A549 (cell line): Measurements from ENCODE around the gene SMIM45.

ENCODE experiments used
- ATAC-seq, 2 experiments: fragments of 200-7000 bp in 1 of 2; fragments of >200 bp in 1 of 2; cut with Nextera tagmentation in 1 of 2; cut with Tn5 transposase in 1 of 2; 3 replicates each; pipeline versions ENCODE4 v1.8.0 to v1.9.1; 2018 to 2020; ENCODE audit warnings: mild to moderate bottlenecking in 1 of 2, moderate library complexity in 1 of 2
- CTCF ChIA-PET: fragments of 300-600 bp; sonication (Branson Sonifier 250); formaldehyde crosslinking; extraction: SDS; loops from one replicate; lab custom pipeline; 2021; ENCODE audit warnings: antibody characterized with exemption, inconsistent platforms; lab: Yijun Ruan, JAX
- POLR2A ChIA-PET: fragments of 350-600 bp; formaldehyde crosslinking; extraction: SDS; loops from one replicate; lab custom pipeline; 2021; ENCODE audit warnings: antibody characterized with exemption, inconsistent platforms; lab: Yijun Ruan, JAX
- DNase-seq, 2 experiments: peaks; one replicate each; pipeline versions ENCODE4 v3.0.0 to v3.0.0-alpha.2; 2011 to 2016; ENCODE audit warnings: low read depth in 1 of 2, low spot score in 1 of 2
- FAIRE-seq: peaks from 2 replicates; lab custom pipeline; 2011; peaks lifted over from hg19 to GRCh38; lab: Jason Lieb, UNC
- H3K27ac ChIP-seq, 2 experiments: fragments of >200 bp; sonication (Bioruptor Twin); formaldehyde crosslinking; 3 replicates each; pipeline ENCODE4 v1.5.1; 2016 to 2017
- H3K4me1 ChIP-seq: fragments of >200 bp; sonication (Bioruptor Twin); formaldehyde crosslinking; 3 replicates; pipeline ENCODE4 v1.6.1; 2016
- H3K4me2 ChIP-seq: fragments of >200 bp; sonication (Bioruptor Twin); formaldehyde crosslinking; 3 replicates; pipeline ENCODE4 v1.6.1; 2016
- H3K4me3 ChIP-seq: fragments of >200 bp; sonication (Bioruptor Twin); formaldehyde crosslinking; 3 replicates; pipeline ENCODE4 v1.5.1; 2016
- H3K9me3 ChIP-seq: fragments of >200 bp; sonication (Bioruptor Twin); formaldehyde crosslinking; 3 replicates; pipeline ENCODE4 v1.6.1; 2016
- BHLHE40 ChIP-seq: IDR thresholded peaks from 2 replicates; pipeline ENCODE4 v1.6.1; 2012; ENCODE audit warnings: low read depth, low read length, inconsistent platforms
- CBX2 ChIP-seq: fragments of 200-600 bp; sonication (generic); IDR thresholded peaks from 2 replicates; pipeline ENCODE4 v1.6.1; 2016; ENCODE audit warnings: low read depth, mild to moderate bottlenecking, borderline replicate concordance
- EHF ChIP-seq: fragments of 250-450 bp; sonication (Bioruptor Pico); IDR thresholded peaks from 2 replicates; pipeline ENCODE4 v1.5.0; 2020; ENCODE audit warnings: mild to moderate bottlenecking
- EHMT2 ChIP-seq: fragments of 200-600 bp; sonication (generic); IDR thresholded peaks from 2 replicates; pipeline ENCODE4 v1.6.1; 2016; ENCODE audit warnings: antibody characterized with exemption, low read depth, mild to moderate bottlenecking, moderate library complexity
- FOXS1 ChIP-seq: fragments of 250-450 bp; sonication (Bioruptor Pico); IDR thresholded peaks from 2 replicates; pipeline ENCODE4 v1.5.0; 2020; ENCODE audit warnings: mild to moderate bottlenecking, moderate library complexity
- GATA3 ChIP-seq: IDR thresholded peaks from 2 replicates; pipeline ENCODE4 v1.6.1; 2012; ENCODE audit warnings: borderline replicate concordance
- HEYL ChIP-seq: fragments of 250-450 bp; sonication (Bioruptor Pico); IDR thresholded peaks from 2 replicates; pipeline ENCODE4 v1.8.0; 2021; ENCODE audit warnings: mild to moderate bottlenecking, moderate library complexity
- HOXB13 ChIP-seq: fragments of 250-450 bp; sonication (Bioruptor Pico); IDR thresholded peaks from 2 replicates; pipeline ENCODE4 v1.5.0; 2020; ENCODE audit warnings: low read depth, mild to moderate bottlenecking, moderate library complexity
- JUNB ChIP-seq: fragments of >200 bp; sonication (Bioruptor Twin); formaldehyde crosslinking; IDR thresholded peaks from 2 replicates; pipeline ENCODE4 v1.6.1; 2016
- MAFK ChIP-seq: fragments of 450-650 bp; IDR thresholded peaks from 2 replicates; pipeline ENCODE4 v1.6.1; 2014; ENCODE audit not compliant: partially characterized antibody
- MAZ ChIP-seq: fragments of 150-350 bp; IDR thresholded peaks from 2 replicates; pipeline ENCODE4 v1.6.1; 2014; ENCODE audit warnings: antibody characterized with exemption, low read depth, low read length, borderline replicate concordance
- NFE2L2 ChIP-seq: fragments of 150-350 bp; conservative IDR thresholded peaks from 2 replicates; pipeline ENCODE4 v1.6.1; 2014; ENCODE audit warnings: low read length
- PHF8 ChIP-seq: fragments of 200-600 bp; sonication (generic); IDR thresholded peaks from 2 replicates; pipeline ENCODE4 v1.6.1; 2016; ENCODE audit warnings: low read depth, mild to moderate bottlenecking, antibody characterized with exemption, moderate library complexity, borderline replicate concordance
- RARB ChIP-seq: fragments of 250-450 bp; sonication (Bioruptor Pico); IDR thresholded peaks from 2 replicates; pipeline ENCODE4 v1.8.0; 2021; ENCODE audit warnings: mild to moderate bottlenecking, moderate library complexity
- RNF2 ChIP-seq: fragments of 200-600 bp; sonication (generic); IDR thresholded peaks from 2 replicates; pipeline ENCODE4 v1.6.1; 2016; ENCODE audit warnings: low read depth, mild to moderate bottlenecking, antibody characterized with exemption, moderate library complexity, borderline replicate concordance
- TP53 ChIP-seq: fragments of 250-450 bp; sonication (Bioruptor Pico); IDR thresholded peaks from 2 replicates; pipeline ENCODE4 v1.5.0; 2021; ENCODE audit warnings: mild to moderate bottlenecking, moderate library complexity
- ZC3H11A ChIP-seq: fragments of 450-650 bp; IDR thresholded peaks from 2 replicates; pipeline ENCODE4 v1.6.1; 2014; ENCODE audit warnings: antibody characterized with exemption, mild to moderate bottlenecking
- ZSCAN20 ChIP-seq: fragments of 250-450 bp; sonication (Bioruptor Pico); IDR thresholded peaks from 2 replicates; pipeline ENCODE4 v1.8.0; 2022; ENCODE audit warnings: mild to moderate bottlenecking, moderate library complexity
- WGBS: methylation state at CpG from one replicate; pipeline ENCODE4 v1.1.6; 2017; ENCODE audit errors: missing lambda C conversion rate; 5-methylcytosine and 5-hydroxymethylcytosine counted together
- TF ChIP-seq, protein P1 (sequence below): fragments of >200 bp; sonication (Bioruptor Twin); formaldehyde crosslinking; IDR thresholded peaks from 2 replicates; pipeline ENCODE4 v1.6.1; 2016
- TF ChIP-seq, protein P2 (sequence below): fragments of 200-600 bp; sonication (generic); IDR thresholded peaks from 2 replicates; pipeline ENCODE4 v1.6.1; 2016; ENCODE audit warnings: antibody characterized with exemption, mild to moderate bottlenecking, moderate library complexity

SMIM45 gene

DNA sequence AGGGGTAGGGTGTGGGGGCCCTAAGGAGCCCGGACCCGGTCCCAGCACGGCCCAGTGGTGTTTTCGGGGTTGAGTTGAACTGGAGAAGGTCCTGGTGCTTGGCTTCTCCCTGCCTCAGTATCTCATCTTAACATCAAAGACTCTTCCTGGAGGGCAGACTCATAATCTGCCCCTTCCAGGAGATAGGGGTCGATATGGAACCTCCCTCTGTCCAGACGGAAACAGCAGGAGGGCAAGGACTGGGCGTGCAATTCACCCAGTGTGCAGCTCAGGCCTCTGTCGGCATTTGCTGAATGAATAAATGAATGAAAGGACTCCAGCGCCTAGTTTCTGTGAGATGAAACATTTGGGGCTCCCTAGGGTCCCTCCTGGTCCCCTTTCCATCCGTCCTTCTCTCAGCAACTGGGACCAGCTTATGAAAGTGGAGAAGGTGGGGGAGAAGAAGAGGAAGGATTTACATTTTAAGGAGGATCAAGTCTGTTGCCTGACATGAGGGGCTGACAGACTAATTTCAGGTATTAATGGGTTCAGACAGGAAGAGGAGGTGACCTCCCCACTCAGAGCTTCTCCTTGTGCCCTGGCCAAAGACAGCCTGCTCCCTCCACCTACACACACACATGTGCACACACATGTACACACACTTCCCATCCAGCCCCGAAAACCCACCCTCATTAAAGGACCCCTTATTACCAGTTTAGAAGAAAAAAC lies 36.0 kb upstream of the SMIM45 start:
- Histone ChIP-seq H3K4me3 (no peak overlapping the region), H3K27ac (no peak overlapping the region), H3K4me1 (peaks cover 4% of the 10 kb centered on the region; the same call in 2 of the 3 replicates)
- POLR2A ChIA-PET = interaction anchor here (0.7 kb wide), 1 partner anchor 25 kb away, joined by 3 read pairs; no protein-coding TSS in a partner anchor
- DNase-seq (no peak), FAIRE-seq (no peak)
- 80% methylated on average over 11 of the region's 11 CpGs for WGBS
- TF ChIP-seq, protein P1, sequence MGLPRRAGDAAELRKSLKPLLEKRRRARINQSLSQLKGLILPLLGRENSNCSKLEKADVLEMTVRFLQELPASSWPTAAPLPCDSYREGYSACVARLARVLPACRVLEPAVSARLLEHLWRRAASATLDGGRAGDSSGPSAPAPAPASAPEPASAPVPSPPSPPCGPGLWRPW = no peak
- TF ChIP-seq RARB (CRISPR knock-in tag) (no peak), EHF (no peak), BHLHE40 (no peak), HEYL (no peak), HOXB13 (no peak), MAFK (no peak), FOXS1 (CRISPR knock-in tag) (no peak)
- TF ChIP-seq, all 56 proteins: peak for 0
- CTCF ChIA-PET = interaction anchor here (0.5 to 2.7 kb wide), 2 partner anchors 11 to 191 kb away, joined by 3 to 15 read pairs; partner anchors contain the start of gene TNFRSF13C
- no peak for ATAC-seq
- no peak overlapping the region for H3K4me2 ChIP-seq
- H3K9me3 ChIP-seq = no peaks in the 10 kb centered on the region

DNA sequence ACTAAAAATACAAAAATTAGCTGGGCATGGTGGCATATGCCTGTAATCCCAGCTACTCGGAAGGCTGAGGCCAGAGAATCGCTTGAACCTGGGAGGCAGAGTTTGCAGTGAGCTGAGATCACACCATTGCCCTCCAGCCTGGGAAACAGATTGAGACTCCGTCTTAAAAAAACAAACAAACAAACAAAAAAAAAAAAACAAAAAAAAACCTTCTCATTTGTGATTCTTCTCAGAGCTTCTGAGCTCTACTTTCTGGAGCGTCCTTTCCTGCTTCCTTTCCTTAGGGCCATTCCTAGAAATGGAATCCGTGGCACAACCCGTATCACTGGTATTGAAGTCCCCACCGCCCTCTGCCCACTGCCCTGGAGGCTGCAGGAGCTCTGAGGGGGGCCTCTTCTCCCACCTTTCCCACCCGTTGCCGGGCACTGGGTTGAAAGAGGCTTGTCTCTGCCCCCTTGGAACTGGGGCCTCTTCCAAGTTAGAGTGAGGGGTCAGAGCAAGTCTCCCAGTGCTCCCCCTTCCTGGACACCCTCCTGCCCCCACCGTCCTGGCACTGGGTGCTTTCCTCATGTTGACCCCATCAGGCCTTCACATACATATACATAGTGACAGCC lies 35.1 kb upstream of the SMIM45 start:
- 68% methylated on average over 8 of the region's 10 CpGs for WGBS
- FAIRE-seq (no peak), ATAC-seq (no peak), DNase-seq (no peak)
- H3K4me3 ChIP-seq = no peak overlapping the region
- H3K4me2 ChIP-seq = no peak overlapping the region
- H3K27ac ChIP-seq = no peak overlapping the region
- POLR2A ChIA-PET = interaction anchor here (0.7 kb wide), 1 partner anchor 24 kb away, joined by 3 read pairs; no protein-coding TSS in a partner anchor
- CTCF ChIA-PET = interaction anchor here (2.7 kb wide), 1 partner anchor 10 kb away, joined by 15 read pairs; the partner anchor contains the start of gene TNFRSF13C
- no peak for TF ChIP-seq ZSCAN20
- TF ChIP-seq GATA3 = no peak
- no peak for TF ChIP-seq NFE2L2
- no peak for TF ChIP-seq MAZ
- no peak for TF ChIP-seq JUNB
- TF ChIP-seq RNF2 = no peak
- TF ChIP-seq TP53 (CRISPR knock-in tag) = no peak
- no peak for TF ChIP-seq EHMT2
- TF ChIP-seq PHF8 = no peak
- TF ChIP-seq CBX2 = no peak
- TF ChIP-seq, protein P2, sequence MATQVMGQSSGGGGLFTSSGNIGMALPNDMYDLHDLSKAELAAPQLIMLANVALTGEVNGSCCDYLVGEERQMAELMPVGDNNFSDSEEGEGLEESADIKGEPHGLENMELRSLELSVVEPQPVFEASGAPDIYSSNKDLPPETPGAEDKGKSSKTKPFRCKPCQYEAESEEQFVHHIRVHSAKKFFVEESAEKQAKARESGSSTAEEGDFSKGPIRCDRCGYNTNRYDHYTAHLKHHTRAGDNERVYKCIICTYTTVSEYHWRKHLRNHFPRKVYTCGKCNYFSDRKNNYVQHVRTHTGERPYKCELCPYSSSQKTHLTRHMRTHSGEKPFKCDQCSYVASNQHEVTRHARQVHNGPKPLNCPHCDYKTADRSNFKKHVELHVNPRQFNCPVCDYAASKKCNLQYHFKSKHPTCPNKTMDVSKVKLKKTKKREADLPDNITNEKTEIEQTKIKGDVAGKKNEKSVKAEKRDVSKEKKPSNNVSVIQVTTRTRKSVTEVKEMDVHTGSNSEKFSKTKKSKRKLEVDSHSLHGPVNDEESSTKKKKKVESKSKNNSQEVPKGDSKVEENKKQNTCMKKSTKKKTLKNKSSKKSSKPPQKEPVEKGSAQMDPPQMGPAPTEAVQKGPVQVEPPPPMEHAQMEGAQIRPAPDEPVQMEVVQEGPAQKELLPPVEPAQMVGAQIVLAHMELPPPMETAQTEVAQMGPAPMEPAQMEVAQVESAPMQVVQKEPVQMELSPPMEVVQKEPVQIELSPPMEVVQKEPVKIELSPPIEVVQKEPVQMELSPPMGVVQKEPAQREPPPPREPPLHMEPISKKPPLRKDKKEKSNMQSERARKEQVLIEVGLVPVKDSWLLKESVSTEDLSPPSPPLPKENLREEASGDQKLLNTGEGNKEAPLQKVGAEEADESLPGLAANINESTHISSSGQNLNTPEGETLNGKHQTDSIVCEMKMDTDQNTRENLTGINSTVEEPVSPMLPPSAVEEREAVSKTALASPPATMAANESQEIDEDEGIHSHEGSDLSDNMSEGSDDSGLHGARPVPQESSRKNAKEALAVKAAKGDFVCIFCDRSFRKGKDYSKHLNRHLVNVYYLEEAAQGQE = no peak
- TF ChIP-seq ZC3H11A = no peak
- TF ChIP-seq, all 56 proteins: peak for 0
- Histone ChIP-seq H3K9me3 (no peaks in the 10 kb centered on the region), H3K4me1 (peaks cover 4% of the 10 kb centered on the region; the same call in 2 of the 3 replicates)
